ENCODE measurements around the gene CINP.
"Not testable (repeated sequence)": the region's sequence is repeated elsewhere in the genome, so short reads cannot be mapped to it uniquely, and the experiment has no call there.

- TF ChIP-seq POLR2A, POLR2AphosphoS5 (IDR thresholded peaks at IDR 0.05): not testable (repeated sequence)
- TF ChIP-seq, protein P1, sequence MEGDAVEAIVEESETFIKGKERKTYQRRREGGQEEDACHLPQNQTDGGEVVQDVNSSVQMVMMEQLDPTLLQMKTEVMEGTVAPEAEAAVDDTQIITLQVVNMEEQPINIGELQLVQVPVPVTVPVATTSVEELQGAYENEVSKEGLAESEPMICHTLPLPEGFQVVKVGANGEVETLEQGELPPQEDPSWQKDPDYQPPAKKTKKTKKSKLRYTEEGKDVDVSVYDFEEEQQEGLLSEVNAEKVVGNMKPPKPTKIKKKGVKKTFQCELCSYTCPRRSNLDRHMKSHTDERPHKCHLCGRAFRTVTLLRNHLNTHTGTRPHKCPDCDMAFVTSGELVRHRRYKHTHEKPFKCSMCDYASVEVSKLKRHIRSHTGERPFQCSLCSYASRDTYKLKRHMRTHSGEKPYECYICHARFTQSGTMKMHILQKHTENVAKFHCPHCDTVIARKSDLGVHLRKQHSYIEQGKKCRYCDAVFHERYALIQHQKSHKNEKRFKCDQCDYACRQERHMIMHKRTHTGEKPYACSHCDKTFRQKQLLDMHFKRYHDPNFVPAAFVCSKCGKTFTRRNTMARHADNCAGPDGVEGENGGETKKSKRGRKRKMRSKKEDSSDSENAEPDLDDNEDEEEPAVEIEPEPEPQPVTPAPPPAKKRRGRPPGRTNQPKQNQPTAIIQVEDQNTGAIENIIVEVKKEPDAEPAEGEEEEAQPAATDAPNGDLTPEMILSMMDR (IDR thresholded peaks at IDR 0.05) = not testable (repeated sequence)
Observed at GRCh38 chr14:102298303-102299070, 64.2 kb downstream of the CINP start.
